Amniotic stem cell (primary cell): ENCODE data around the gene FRMD3.

Experiments used
- DNase-seq: peaks from one replicate; lab custom pipeline; 2025; lab: John Stamatoyannopoulos, UW

FRMD3 gene

DNA sequence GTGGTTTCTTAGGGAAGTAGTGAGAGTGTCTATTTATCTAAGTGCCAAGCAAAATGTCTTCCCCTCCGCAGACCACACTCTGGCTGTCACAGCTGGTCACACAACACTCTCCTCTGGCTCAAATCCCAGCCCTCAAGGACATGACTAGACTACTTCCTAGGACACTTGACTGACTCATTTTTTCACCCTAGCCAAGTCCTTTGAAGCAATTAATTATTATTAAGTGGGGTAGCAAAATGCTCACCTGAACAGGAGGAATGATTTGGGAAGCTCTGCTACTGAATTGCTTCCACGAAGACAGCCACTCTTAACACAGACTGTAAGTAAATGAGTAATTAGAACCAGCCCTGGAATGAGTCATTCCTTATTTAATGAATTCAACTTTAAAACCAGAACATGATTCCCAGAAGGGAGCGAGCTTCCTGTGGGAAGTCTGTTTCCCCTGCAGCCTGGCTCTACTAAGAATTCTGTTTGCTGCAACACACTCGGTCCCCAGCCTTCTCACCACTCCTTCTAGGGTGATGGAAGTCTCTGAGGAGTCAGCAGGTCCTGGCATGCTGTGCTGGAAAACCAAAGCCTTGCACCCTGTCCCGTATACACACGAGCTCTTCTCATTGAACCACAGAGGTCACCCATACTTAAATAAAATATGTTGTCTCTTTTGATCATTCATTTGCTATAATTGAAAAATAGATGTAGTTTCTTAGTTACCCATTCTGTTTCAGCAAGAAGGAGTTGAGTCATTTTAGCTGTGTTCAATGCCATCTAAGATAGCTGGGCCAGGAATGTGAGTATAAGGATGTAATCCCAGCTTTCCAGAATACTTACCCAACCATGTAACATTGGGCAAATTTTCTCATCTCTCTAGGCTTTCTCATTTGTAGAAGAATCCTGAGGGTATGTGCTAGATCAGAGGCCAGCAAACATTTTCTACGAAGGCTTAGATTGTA is 256.6 kb downstream of the FRMD3 start:
- DNase-seq = peak; percentile 39

DNA sequence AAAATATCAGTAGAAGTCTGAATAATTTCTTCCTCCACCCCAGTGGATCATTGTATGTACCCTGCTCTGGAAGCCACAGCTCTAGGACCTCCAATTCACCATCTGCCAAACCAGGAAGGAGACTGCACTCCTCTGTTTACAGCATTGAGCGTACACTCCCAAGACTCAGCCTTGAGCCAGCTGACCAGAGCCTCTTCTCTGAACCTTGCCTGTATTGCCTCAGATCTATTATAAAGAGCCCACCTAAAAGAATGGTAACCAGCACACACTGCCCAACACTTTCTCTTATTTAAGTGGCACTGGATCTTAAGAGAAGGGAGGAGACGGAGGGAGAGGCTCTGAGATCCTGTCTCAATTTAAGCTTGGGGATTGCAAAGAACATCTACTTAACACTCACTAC is 257.4 kb downstream of the FRMD3 start:
- DNase-seq = no peak

DNA sequence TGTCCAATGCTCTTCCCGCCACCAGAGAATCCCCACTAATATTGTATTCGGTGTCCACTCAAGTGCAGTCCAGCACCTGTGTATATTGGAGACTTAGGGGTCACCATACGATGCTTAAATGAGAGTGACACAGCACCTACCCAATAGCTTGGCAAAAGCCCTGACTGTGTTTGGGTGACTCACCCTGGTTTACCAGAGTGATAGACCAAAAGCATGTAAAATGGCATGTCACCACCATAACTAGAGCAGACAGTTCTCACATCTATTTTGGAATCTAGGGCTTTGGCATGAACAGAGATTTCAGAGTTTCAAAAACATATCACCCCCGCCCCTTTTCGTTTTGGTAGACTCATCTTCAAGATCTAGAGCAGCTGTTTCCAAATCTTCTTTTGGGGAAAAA is 257.9 kb downstream of the FRMD3 start:
- DNase-seq = no peak

DNA sequence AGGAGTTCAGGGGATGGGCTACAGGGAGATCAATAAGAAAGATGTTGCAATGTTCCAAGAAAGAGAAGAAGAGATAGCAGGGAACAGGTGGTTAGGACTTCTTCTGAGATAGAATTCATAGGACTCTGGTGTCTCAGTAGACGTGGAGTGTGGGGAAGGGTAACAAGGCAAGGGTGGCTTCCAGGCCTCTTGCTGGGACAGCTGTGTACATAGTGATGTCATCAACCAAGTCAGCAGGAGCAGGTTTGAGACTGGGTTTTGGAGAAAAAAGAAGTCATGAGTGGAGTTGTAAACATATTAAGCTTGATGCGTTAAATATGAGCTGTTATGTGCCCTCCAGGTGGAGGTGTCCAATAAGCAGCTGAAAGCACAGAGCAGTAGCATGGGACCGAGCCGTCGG is 263.4 kb downstream of the FRMD3 start:
- DNase-seq = no peak

DNA sequence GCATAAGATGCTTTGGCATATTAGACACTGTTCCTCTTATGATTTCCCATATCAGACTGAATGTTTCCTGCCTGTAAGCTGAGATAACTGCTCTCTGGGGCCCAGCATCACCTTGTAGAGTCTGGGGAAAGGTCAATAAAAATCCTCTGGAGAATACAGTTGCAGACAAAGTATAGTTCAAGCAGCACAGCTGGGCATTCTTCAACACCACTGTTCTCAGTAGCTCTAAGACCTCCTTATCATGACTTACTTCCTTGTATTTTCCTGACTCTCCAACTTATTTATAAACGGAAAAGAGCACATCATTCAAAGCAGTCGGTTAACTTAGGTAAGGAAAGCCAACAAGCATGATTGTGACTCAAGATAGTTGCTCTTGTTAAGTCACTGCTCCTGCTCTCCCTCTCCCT is 266.5 kb downstream of the FRMD3 start:
- no peak for DNase-seq

DNA sequence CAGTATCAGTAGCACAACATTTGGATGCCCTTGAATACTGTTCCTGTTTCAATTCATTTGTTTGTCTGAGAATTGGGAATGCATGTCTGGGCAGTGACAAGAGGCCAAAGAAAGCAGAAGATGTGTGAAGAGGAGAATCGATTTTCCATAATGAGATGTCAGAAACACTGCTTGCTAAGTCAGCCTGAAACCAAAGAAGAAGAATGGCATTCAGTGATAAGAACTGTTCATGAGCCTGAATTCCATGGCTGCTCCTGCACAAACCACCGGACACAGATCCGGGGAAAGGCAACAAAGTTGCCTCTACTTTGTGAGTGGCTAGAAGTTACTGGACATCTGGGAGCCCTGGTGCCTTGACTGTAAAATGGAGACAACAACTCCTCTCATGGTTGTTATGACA is 268.1 kb downstream of the FRMD3 start:
- no peak for DNase-seq

DNA sequence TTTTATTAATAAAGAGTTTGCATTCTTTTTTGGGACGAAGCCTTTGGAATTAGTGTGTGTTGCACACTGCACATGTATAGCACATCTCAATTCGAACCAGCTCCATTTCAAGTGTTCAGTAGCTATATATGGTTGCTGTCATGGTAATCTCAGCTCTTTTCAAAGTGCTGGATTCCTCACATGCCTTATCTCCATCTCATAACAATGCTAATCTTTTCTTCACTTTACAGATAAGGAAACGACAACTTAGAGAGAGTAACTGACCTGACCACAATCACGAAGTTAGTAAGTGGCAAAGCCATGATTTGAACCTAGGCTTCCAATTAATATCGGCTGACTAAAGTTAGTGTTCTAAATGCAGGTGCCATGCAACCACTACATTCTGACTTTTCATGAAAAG is 270.5 kb downstream of the FRMD3 start:
- no peak for DNase-seq

DNA sequence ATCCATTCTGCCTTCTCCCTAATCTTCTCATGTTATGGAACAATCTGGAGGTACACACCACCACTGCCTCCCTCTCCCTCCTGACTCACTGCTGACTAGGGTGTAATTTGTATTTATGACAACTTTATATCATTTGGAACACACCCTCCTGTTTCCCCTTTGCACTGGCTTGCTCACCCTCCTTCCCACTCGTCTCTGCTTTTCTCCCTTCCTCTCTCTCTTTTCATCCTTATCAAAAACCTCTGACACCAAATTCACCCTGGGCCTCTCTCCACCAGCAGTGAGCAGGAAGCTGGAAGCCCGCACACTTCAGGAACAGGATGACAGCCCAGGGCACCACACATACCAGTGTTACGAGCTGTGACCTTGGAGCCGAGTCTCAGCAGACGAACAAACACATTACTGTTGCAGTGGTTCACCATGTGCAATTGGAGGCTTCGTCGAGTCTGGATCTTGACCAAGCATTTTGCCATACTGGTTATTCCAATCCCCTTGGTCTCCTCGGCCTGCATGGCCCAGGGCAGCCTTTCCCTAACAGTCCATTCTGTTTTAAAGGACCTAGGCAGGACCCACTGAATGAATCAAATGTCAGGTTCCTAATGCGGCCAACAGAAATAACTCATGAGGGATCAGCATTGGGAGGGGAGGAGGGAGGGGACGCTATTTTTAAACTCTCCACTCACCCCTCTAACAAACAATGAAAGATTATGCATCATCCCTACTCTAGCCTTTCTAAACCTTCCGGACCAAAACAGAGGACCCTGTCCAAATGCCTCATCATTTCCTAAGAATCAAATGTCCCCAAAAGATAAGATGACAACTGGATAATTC is 271.3 kb downstream of the FRMD3 start:
- no peak for DNase-seq

DNA sequence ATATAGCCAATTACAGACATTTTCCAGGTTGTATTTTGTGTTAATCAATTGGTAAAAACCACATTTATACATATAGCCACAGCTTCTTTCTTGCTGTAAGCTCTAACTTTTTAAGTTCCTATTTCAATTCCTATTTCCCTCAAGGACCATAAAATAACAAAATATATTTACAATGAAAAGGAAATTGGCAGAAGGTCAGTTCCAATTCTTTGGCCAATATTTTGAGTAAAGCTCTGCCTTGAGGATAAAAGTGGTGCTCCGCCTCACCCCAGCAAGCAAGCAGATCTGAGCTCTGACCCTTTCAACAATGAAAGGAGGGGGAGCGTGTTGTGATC is 271.9 kb downstream of the FRMD3 start:
- DNase-seq = no peak

DNA sequence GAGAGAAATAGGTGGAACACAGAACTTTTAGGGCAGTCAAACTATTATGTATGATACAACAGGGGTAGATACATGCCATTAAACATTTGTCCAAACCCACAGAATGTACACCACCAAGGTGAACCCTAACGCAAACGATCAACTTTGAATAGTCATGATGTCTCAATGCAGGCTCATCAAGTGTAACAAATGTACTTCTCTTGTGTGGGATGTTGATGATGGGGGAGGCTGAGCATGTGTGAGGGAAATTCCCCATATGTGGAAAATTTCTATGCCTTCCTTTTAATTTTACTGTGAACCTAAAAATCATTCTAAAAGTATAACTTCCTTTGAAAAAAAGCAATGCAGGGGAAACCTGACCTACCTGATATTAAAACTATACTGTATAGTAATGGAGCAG is 273.9 kb downstream of the FRMD3 start:
- DNase-seq = no peak

DNA sequence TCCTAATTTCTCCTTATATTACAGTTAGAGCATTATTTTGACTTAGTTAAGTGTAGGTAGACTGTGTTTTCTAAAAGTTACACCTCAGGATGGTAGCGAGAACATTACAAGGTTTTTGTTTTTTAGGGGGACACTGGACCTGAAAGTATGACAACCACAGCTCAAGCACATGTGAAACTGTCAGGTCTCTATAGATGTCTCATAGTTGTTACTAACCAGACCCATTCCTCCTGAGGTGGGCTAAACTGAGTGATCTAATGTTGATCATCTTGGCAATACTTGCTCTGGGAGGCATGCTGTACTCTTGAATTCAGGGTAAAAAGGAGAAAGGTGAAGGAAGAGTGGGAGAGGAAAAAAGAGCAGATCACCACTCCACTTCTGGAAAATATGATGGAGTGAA is 278.6 kb downstream of the FRMD3 start:
- DNase-seq = no peak

DNA sequence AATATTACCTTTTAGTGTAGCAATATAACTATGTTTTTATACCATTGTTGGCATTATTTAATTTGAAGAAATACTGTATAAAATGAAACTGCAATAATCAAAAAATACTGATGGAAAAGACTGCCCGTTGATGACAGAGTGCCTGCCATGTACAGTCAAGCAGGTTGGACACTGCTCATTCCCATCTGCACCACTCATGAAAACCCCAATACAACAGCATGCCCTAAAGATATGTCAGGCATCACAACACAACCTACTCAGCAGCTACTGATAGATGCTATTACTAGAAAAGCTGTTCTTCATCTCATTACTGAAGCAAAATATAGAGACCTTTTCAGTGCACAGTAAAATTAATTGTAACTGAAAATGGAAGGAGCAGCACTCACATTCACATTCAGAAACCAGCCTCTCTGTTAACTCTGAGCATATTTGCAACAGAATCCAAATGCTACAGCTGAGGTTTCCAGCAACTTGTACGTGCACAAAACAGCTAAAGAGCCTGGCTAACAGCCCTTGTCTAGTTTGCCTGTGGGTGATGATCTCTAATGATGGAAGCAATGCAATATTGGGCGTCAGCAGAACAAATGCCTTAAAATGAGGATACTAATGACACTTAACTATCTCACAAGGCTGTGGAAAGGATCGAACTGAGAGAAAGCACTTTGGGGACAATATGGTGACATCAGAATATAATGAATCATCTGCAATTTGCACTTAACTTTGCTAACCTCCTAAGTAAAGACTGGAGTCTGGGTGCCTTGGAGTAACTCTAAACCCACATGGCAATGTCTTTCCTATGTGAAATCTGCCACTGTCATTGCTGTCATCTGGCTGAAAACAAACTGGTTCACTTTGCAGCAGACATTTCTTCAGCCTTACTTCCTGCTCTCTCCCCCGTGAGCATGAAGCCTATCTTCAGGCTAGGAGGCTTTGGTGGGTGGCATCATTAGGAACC is 280.0 kb downstream of the FRMD3 start:
- DNase-seq = no peak

DNA sequence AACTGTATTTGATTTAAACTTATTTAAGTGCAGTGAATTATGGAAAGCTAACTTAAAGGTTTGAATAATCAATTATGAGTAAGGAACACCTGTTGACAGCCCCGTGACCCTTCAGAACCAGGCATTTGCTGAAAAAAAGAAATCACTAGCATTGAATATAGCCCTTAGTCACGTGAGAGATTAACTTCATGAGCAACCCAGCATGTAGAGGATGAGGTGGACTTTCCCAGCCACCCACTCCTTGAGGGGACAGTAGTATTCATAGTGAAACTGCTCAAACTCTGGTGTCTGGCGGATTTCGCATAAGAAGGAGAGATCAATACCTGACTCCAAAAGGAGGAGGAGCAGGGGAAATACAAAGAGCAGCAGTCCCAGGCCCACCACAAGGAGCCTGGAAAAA is 290.5 kb downstream of the FRMD3 start:
- DNase-seq = no peak

DNA sequence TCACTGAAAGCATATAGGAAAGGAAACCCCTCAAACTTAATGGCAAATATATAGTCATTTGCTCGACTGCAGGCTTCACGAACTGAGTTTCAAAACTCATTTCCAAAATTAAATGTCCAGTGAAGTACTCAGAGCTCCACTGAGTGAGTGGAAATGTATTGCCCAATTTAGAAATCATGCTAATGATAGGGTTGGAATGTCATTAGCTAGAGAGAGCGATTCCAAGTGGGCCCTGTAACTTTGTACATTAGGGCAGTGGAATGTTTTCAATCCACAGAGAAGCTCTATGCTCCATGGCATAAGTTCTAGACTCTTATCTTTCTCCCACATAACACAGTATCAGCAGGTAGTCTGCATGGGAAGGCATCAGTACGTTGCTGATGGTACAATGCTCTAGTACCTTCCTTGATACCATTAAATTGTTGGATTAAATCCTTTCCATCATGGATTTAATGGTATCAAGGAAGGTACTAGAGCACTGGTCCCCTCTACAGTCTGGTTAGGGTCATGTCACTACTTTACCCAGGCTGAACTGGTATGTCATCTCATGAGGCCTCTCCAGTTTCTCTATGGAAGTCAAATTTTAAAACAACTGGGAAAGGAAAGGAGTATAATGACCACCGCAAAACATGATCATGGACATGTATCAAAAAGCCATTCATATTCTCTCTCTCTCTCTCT is 292.1 kb downstream of the FRMD3 start:
- no peak for DNase-seq

DNA sequence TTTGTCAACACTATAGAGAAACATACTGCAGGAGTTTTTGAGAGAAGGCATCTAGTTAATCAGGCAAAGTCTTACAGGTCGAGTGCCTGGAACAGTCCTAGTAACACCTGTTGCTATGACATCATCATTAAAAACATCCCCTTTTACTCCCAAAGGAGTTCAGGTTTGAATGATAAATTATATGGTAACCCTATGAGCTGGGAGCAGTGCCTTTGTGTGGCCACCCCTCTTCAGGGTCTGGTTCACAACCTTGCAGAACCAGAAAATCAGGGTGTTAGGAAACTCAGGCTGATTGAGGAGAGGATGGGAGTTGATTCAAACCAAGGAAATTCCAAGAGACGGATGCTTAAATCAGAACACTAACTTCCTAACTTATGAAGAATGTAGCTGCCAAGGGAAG is 296.1 kb downstream of the FRMD3 start:
- no peak for DNase-seq

DNA sequence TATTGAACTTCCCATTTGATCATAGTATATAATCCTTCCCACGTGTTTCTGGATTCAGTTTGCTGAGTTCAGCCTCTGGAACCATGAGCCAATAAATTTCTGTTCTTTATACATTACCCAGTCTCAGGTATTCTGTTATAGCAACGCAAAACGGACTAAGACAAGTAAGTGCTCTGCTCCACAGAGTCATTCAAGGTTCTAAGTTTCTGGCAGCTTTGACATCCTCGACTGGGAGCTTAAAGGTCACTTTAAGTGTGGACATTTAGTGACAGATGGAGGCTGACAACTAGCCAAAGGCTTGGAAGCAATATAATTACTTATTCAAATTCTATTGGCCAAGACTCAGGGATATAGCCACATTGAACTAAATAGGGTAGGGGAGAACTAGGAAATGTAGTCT is 297.5 kb downstream of the FRMD3 start:
- no peak for DNase-seq

DNA sequence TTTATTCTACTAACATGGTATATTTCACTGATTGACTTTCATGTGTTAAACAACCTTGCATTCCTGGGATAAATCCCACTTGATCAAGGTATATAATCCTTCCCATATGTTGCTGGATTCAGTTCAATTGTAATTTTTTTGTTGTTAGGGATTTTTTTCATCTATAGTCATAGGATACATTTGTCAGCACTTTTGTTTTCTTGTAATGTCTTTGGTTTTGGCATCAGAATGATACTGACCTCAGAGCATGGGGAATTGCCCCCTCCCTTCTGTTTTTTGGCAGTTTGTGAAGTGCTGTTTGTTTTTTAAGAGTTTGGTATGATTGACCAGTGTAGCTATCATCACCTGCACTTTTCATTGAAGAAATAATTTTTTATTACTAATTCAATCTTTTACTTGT is 298.5 kb downstream of the FRMD3 start:
- no peak for DNase-seq

DNA sequence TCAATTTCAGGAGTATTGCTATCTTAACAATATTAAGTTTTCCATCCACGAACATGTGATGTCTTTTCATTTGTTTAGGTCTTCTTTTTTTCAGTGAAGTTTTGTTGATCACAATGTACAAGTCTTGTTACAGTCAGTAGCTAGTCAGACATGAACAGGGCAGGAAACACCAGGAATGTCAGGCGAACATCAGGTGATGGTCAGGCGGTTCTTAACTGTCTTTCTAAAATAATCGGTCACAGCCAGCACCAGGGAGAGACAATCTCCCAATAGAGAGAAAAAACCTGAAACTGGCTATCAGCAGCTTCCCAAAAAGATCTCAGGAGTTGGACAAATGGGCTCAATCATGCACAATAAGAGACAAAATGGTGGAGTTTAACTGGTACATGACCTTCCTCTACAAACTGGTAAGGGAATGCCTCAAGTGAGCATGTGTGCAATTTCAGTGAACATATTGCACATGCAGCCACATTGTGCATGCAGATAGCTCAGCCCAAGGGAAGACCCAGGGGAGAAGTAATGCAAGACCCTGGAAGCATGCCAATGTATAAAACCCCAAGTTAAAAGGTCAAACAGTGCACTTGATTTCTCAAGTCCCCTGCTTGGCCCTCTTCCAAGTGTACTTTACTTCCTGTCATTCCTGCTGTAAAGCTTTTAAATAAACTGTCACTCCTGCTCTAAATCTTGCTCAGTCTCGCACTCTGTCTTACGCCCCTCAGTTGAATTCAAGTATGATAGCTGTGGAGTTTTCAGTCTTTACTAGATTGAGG is 299.1 kb downstream of the FRMD3 start:
- DNase-seq = no peak

DNA sequence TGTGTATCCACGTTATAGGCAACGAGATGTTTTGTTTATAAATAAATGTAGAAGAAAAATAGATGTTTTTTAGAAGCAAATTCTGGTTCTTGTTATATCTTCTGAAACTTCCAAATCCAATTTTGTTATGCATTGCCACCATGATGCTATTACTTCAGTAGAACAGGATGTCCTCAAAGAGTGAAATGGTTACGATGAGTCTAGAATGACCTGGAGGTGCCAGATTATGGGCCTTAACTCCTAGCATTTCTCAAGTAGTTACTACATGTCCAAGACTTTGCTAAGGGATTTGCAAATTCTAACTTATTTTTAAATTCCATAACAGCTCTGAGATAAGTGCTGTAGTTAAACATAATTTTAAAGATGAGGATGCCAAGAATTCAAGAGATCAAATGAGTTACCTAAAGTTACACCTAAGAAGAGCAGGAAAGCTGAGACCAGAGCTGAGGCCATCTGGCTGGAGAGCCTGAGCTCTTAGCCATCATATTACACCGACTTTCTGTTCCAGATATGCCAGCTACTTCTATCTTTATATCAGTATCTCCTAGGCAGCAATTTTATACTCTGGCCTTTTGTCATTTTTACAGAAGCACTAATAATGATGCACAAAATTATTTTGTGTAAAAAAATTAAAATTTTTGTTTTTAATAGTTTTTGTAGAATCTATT is 302.0 kb downstream of the FRMD3 start:
- DNase-seq = no peak

DNA sequence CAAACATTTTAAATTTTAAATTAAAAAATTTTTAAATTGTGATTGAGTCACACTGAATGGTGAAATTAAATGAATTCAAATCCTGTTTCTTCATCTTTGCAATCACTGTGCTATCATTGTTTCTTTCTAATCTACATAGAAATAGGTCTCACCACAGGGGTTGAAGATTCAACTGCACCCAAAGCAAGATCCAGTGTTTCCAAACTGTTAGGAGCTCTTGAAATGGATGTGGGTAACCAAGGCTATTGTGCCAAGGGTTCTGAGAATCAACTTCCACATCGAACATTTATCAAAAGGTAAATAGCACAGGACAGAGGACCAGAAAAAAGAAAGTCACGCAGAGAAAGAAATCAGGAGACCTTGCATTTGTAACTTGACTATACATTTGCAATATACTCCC is 302.7 kb downstream of the FRMD3 start:
- DNase-seq = no peak
